Spleen (tissue), 7 donors: ENCODE results near the gene PGAM1.

Source experiments
- POLR2A ChIP-seq, 3 donors: fragments of 450-650 bp; IDR thresholded peaks; one replicate each; pipeline ENCODE4 v1.5.1; 2017; ENCODE audit warnings: antibody characterized with exemption in 3 of 3, mild to moderate bottlenecking in 1 of 3
- POLR2AphosphoS5 ChIP-seq, 3 donors: sonication (generic); formaldehyde crosslinking; IDR thresholded peaks; one replicate each; pipeline ENCODE4 v1.5.1; 2017; ENCODE audit warnings: antibody characterized with exemption in 3 of 3
- TF ChIP-seq, protein P1 (sequence below), 11 experiments: fragments of 200-600 bp in 7 of 11; fragments of 450-650 bp in 4 of 11; sonication (generic) in 4 of 11; IDR thresholded peaks in 8 of 11; conservative IDR thresholded peaks in 3 of 11; 1 replicate in 7 of 11; 2 replicates in 4 of 11; pipeline versions ENCODE4 v1.4.0 to v1.8.0; 2016 to 2021; ENCODE audit warnings: antibody characterized with exemption in 11 of 11, inconsistent platforms in 4 of 11, mild to moderate bottlenecking in 1 of 11
- donor health status: DM: no; HTN: no; CAD: no; lungs with moderate emphysema.
- donor health status: DM: no; HTN: no; CAD: no.
- donor health status: DM: no; HTN: no; CAD: no.

DNA sequence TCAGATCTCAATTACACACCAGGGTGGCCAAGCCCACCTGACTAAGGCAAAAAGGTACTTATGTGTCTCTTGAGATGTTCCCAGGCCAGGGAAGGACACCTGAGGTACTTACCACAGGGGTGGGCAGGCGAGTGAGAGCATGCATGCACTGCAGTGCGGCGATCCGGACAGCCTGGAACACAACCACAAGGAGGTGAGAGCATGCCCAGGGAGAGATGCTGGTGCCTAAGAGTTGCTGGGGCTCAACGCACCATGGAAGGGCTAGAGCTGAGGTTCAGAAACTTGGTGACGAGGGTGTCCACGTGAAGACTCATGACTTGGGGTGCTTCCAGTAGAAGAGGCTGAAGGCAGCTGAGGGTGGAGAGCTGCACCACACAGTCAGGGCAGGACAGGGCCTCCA is 33.1 kb downstream of the PGAM1 start:
- TF ChIP-seq, protein P1, sequence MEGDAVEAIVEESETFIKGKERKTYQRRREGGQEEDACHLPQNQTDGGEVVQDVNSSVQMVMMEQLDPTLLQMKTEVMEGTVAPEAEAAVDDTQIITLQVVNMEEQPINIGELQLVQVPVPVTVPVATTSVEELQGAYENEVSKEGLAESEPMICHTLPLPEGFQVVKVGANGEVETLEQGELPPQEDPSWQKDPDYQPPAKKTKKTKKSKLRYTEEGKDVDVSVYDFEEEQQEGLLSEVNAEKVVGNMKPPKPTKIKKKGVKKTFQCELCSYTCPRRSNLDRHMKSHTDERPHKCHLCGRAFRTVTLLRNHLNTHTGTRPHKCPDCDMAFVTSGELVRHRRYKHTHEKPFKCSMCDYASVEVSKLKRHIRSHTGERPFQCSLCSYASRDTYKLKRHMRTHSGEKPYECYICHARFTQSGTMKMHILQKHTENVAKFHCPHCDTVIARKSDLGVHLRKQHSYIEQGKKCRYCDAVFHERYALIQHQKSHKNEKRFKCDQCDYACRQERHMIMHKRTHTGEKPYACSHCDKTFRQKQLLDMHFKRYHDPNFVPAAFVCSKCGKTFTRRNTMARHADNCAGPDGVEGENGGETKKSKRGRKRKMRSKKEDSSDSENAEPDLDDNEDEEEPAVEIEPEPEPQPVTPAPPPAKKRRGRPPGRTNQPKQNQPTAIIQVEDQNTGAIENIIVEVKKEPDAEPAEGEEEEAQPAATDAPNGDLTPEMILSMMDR (IDR thresholded peaks at IDR 0.05 in 8 of 11, conservative IDR thresholded peaks at IDR 0.05 in 3 of 11) = no peak
- TF ChIP-seq POLR2A (IDR thresholded peaks at IDR 0.05) (no peak), POLR2AphosphoS5 (IDR thresholded peaks at IDR 0.05) (peak; percentile 7 to 41 (median 41))
